Activated CD4-positive, alpha-beta T cell treated with anti-CD3 and anti-CD28 coated beads for 36 hours (primary cell): ENCODE data around the gene KIF2C. TPM values are rescaled to one million over a fixed set of nuclear protein-coding genes. Genes with fewer than 3 reads are reported as not detected.
"Not testable (repeated sequence)": the region's sequence is repeated elsewhere in the genome, so short reads cannot be mapped to it uniquely, and the experiment has no call there.

ENCODE experiments used
- ATAC-seq: fragments of 200-7000 bp; cut with Tn5 transposase; one replicate; pipeline ENCODE4 v1.10.0; 2021; ENCODE audit warnings: mild to moderate bottlenecking, moderate library complexity
- CTCF ChIA-PET: fragments of 350-600 bp; sonication (Branson Sonifier 250); formaldehyde crosslinking; loops from one replicate; lab custom pipeline; 2021; ENCODE audit warnings: antibody characterized with exemption; lab: Charles Lee
- POLR2A ChIA-PET: fragments of 350-600 bp; sonication (Branson Sonifier 250); formaldehyde crosslinking; loops from one replicate; lab custom pipeline; 2021; ENCODE audit warnings: antibody characterized with exemption, inconsistent platforms; lab: Charles Lee
- DNase-seq: peaks from one replicate; pipeline ENCODE4 v3.0.0-alpha.2; 2020
- H3K27ac Mint-ChIP-seq: one replicate; pipeline ENCODE4 v1.8.0; 2021; ENCODE audit warnings: mixed read lengths
- H3K27me3 Mint-ChIP-seq: one replicate; pipeline ENCODE4 v1.8.0; 2021; ENCODE audit warnings: mixed read lengths
- H3K36me3 Mint-ChIP-seq: one replicate; pipeline ENCODE4 v1.8.0; 2021; ENCODE audit warnings: low read depth, mixed read lengths
- H3K4me1 Mint-ChIP-seq: one replicate; pipeline ENCODE4 v1.8.0; 2021; ENCODE audit warnings: mixed read lengths
- H3K4me3 Mint-ChIP-seq: one replicate; pipeline ENCODE4 v1.8.0; 2021; ENCODE audit warnings: mild to moderate bottlenecking, moderate library complexity, mixed read lengths
- H3K9me3 Mint-ChIP-seq: one replicate; pipeline ENCODE4 v1.8.0; 2021; ENCODE audit warnings: low read depth, mixed read lengths
- intact Hi-C, 2 experiments: fragments of 100-400 bp; cut with DNase I in 1 of 2; cut with micrococcal nuclease in 1 of 2; formaldehyde crosslinking; loops; one replicate each; pipeline versions ENCODE4 v1.14.2 to v1.15.1; 2022 to 2024; cut with DNase I, micrococcal nuclease
- total RNA-seq, 2 experiments: library from RNA; stranded (reverse); gene quantifications; one replicate each; pipeline ENCODE4 v1.2.3, GENCODE V29; 2021

The KIF2C gene
- total RNA-seq: 100 to 1,000 TPM; 101 to 119 TPM

GRCh38 chr1:44739307-44740178, at the start of gene KIF2C:
Gene KIF2C, plus strand, starts transcription at chr1:44739837. Its CDS starts 96 bp downstream, at chr1:44739933.
- ChIA-PET CTCF (interaction anchor here (1.2 kb wide), 1 partner anchor 46 kb away, joined by 4 read pairs; no protein-coding TSS in a partner anchor), POLR2A (interaction anchor here (1.4 to 2.3 kb wide), 4 partner anchors 9 to 80 kb away, joined by 5 to 12 read pairs (median 7); partner anchors contain the start of genes BTBD19 and DYNLT4)
- Mint-ChIP-seq H3K9me3 (no peaks in the 10 kb centered on the region), H3K36me3 (peaks cover 34% of the 10 kb centered on the region), H3K4me3 (peak within 1 kb of the TSS; percentile 98), H3K27ac (peak within 1 kb of the TSS; percentile 94), H3K4me1 (peaks cover 26% of the 10 kb centered on the region), H3K27me3 (no peaks in the 10 kb centered on the region)
- intact Hi-C loops: loop anchor here (1.0 to 10.0 kb wide), 15 partner anchors 8 to 845 kb away; partner anchors contain the start of genes RNU5D-1 (in 2 of the 2), RPS8 (in 2 of the 2), ARMH1 (in 1 of the 2) and DYNLT4 (in 1 of the 2)
- ATAC-seq: peak; percentile 98
- DNase-seq: peak; percentile 99

DNA sequence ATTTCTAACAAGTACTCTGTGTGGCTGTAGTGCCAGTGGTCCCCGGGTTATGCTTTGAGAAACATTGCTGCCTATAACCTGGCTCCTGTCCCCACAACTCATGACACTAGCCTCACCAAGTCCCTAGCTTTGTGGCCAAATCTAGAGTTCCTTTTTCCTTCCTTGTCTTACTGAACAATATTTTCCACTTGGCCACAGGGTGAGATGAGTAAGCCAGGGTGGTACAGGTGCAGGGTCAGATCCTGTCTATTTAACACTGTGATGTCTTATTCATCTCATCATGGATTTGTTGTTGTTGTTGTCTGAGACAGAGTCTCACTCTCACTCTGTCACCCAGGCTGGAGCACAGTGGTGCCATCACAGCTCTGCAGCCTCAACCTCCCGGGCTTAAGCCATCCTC, 46.5 kb upstream of the KIF2C start:
- CTCF ChIA-PET: no interaction called here
- no peaks in the 10 kb centered on the region for H3K9me3 Mint-ChIP-seq
- H3K4me1 Mint-ChIP-seq: peaks cover 27% of the 10 kb centered on the region
- H3K27me3 Mint-ChIP-seq: no peaks in the 10 kb centered on the region
- H3K4me3 Mint-ChIP-seq: no peak overlapping the region
- intact Hi-C loops: no loop called here
- ATAC-seq: peak; percentile 66
- DNase-seq: no peak
- POLR2A ChIA-PET: no interaction called here
- H3K36me3 Mint-ChIP-seq: no peaks in the 10 kb centered on the region
- no peak overlapping the region for H3K27ac Mint-ChIP-seq

DNA sequence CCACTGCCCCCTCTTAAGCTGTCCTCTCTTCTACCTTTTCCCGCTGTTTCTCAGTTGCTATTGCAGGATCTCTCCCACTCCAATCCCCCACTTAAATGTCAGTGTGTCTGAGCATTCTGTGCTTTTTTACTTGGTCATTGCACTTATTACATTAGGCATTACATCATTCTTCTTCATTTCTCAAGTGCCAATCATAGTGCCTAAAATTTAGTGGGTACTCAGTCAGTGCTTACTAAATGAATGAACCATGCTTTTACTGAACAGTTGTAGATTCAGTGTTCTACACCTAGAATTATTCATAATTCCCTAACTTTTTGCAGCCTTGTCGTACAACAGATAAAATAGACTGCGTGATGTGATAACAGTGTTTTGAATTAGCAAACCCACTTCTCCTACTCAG, 45.7 kb upstream of the KIF2C start:
- no peaks in the 10 kb centered on the region for H3K36me3 Mint-ChIP-seq
- H3K9me3 Mint-ChIP-seq: no peaks in the 10 kb centered on the region
- DNase-seq (no peak), ATAC-seq (no peak)
- no peak overlapping the region for H3K4me3 Mint-ChIP-seq
- intact Hi-C loops: no loop called here
- H3K27me3 Mint-ChIP-seq: no peaks in the 10 kb centered on the region
- POLR2A ChIA-PET: no interaction called here
- H3K4me1 Mint-ChIP-seq: peaks cover 28% of the 10 kb centered on the region
- CTCF ChIA-PET: no interaction called here
- no peak overlapping the region for H3K27ac Mint-ChIP-seq

DNA sequence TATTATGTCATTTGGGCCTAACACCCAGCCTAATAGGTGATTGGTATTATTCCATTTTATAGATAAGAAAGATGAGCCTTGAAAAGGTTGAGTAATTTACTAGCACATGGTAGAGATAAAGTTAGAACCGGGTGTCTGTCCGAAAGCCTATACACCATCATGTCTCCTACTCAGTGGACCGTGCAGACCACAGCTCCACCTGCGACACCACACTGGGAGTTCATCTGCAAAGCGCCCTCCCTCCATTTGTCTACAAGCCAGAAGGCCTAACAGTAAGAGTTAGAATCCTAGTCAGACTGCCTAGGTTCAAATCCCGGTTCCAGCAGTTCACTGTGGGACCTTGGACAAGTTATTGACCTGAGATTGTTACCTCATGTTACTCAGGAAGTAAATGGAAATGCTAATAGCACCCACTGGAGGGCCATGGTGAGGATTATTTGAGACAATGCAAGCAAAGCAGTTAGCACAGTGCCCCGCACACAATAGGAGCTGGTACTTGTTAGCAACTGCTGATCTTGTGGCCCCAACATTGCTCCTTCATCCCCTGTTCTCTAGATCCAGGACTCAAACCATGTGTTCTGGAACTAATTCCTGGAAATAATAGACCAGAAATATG, 44.7 kb upstream of the KIF2C start:
- H3K9me3 Mint-ChIP-seq: no peaks in the 10 kb centered on the region
- H3K4me3 Mint-ChIP-seq: no peak overlapping the region
- H3K4me1 Mint-ChIP-seq: peaks cover 28% of the 10 kb centered on the region
- DNase-seq (no peak), ATAC-seq (no peak)
- intact Hi-C loops: no loop called here
- no peak overlapping the region for H3K27ac Mint-ChIP-seq
- CTCF ChIA-PET: interaction anchor here (0.6 to 3.2 kb wide), 3 partner anchors 14 to 42 kb away, joined by 3 to 14 read pairs (median 7); no protein-coding TSS in a partner anchor
- POLR2A ChIA-PET: no interaction called here
- no peaks in the 10 kb centered on the region for H3K36me3 Mint-ChIP-seq
- no peaks in the 10 kb centered on the region for H3K27me3 Mint-ChIP-seq

DNA sequence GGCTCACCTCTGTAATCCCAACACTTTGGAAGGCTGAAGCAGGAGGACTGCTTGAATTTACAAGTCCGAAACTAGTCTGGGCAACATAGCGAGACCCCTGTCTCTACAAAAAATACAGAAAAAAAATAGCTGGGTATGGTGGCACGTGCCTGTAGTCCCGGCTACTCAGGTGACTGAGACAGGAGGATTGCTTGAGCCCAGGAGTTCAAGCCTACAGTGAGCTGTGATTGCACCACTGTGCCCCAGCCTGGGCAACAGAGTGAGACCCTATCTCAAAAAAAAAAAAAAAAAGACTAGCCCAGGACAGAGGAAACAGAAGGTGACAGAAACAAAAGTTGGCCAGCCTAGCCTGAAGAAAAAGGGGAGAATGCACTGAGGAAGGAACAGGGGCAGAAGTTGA, 44.0 kb upstream of the KIF2C start:
- ATAC-seq (no peak), DNase-seq (no peak)
- H3K9me3 Mint-ChIP-seq: no peaks in the 10 kb centered on the region
- ChIA-PET CTCF (interaction anchor here (0.6 to 3.2 kb wide), 5 partner anchors 13 to 478 kb away, joined by 3 to 14 read pairs (median 3); no protein-coding TSS in a partner anchor), POLR2A (interaction anchor here (2.3 kb wide), 1 partner anchor 25 kb away, joined by 27 read pairs; no protein-coding TSS in a partner anchor)
- no peaks in the 10 kb centered on the region for H3K36me3 Mint-ChIP-seq
- H3K4me1 Mint-ChIP-seq: peaks cover 28% of the 10 kb centered on the region
- no peaks in the 10 kb centered on the region for H3K27me3 Mint-ChIP-seq
- no peak overlapping the region for H3K4me3 Mint-ChIP-seq
- H3K27ac Mint-ChIP-seq: no peak overlapping the region
- intact Hi-C loops: no loop called here

GRCh38 chr1:44696101-44696500, 43.5 kb upstream of the KIF2C start:
- no peaks in the 10 kb centered on the region for H3K27me3 Mint-ChIP-seq
- intact Hi-C loops: no loop called here
- ATAC-seq (no peak), DNase-seq (no peak)
- ChIA-PET CTCF (interaction anchor here (0.6 to 3.2 kb wide), 6 partner anchors 13 to 479 kb away, joined by 3 to 14 read pairs (median 3); no protein-coding TSS in a partner anchor), POLR2A (interaction anchor here (2.3 kb wide), 1 partner anchor 25 kb away, joined by 27 read pairs; no protein-coding TSS in a partner anchor)
- no peak overlapping the region for H3K4me3 Mint-ChIP-seq
- no peaks in the 10 kb centered on the region for H3K36me3 Mint-ChIP-seq
- H3K4me1 Mint-ChIP-seq: peaks cover 28% of the 10 kb centered on the region
- H3K9me3 Mint-ChIP-seq: no peaks in the 10 kb centered on the region
- peak overlapping the region; percentile 77 for H3K27ac Mint-ChIP-seq

DNA sequence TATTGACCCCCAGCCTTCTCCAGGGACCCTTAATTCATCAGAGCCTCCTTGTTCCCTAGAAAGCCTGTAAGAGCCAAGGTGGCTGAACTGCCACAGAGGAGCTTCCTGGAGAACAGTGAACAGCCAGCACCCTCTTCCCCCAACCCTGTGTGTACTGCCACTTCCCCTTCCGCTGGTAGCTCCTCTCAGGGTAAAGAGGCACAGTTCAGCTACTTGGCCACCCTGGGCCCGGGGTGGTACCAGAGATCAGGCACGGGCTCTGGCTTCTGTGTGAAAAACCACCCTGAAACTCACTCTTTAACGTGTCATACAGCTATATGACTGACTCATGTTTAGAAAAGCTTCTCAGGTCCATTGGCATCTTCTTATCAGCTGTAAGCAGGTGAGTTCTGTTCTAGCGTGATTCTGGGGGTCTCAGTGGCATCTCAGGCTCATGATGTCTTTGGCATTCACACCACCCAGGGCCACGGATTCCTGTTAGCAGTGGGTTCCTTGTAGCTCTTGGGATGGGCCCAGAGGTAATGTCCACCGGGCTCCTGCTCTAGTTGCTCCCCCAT, 42.8 kb upstream of the KIF2C start:
- POLR2A ChIA-PET: interaction anchor here (0.9 to 2.3 kb wide), 3 partner anchors 24 to 122 kb away, joined by 4 to 27 read pairs (median 6); no protein-coding TSS in a partner anchor
- peak; percentile 91 for ATAC-seq
- intact Hi-C loops: no loop called here
- H3K27ac Mint-ChIP-seq: peak overlapping the region; percentile 77
- H3K9me3 Mint-ChIP-seq: no peaks in the 10 kb centered on the region
- peaks cover 28% of the 10 kb centered on the region for H3K4me1 Mint-ChIP-seq
- H3K36me3 Mint-ChIP-seq: no peaks in the 10 kb centered on the region
- H3K27me3 Mint-ChIP-seq: no peaks in the 10 kb centered on the region
- CTCF ChIA-PET: interaction anchor here (0.6 to 3.2 kb wide), 8 partner anchors 12 to 479 kb away, joined by 3 to 14 read pairs (median 3); partner anchors contain the start of gene RNU5D-1
- DNase-seq: peak; percentile 71
- H3K4me3 Mint-ChIP-seq: no peak overlapping the region

GRCh38 chr1:44698138-44698537, 41.5 kb upstream of the KIF2C start:
- ATAC-seq (no peak), DNase-seq (no peak)
- Mint-ChIP-seq H3K36me3 (no peaks in the 10 kb centered on the region), H3K4me1 (peaks cover 24% of the 10 kb centered on the region), H3K4me3 (no peak overlapping the region), H3K27ac (no peak overlapping the region), H3K27me3 (no peaks in the 10 kb centered on the region), H3K9me3 (no peaks in the 10 kb centered on the region)
- POLR2A ChIA-PET: interaction anchor here (0.9 to 1.5 kb wide), 2 partner anchors 23 to 121 kb away, joined by 3 to 6 read pairs (median 3); no protein-coding TSS in a partner anchor
- intact Hi-C loops: no loop called here
- CTCF ChIA-PET: interaction anchor here (0.9 to 1.2 kb wide), 4 partner anchors 8 to 26 kb away, joined by 3 to 4 read pairs (median 3); no protein-coding TSS in a partner anchor

DNA sequence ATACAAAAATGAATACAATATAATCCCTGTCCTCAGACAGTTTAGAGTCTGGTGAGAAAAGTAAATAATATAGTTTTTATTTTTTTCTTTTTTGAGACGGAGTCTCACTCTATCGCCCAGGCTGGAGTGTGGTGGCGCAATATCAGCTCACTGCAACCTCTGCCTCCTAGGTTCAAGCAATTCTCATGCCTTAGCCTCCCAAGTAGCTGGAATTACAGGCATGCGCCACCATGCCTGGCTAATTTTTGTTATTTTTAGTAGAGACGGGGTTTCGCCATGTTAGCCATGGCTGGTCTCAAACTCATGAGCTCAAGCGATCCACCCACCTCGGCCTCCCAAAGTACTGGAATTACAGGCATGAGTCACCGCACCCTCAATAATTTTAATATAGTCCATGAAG, 40.3 kb upstream of the KIF2C start:
- ATAC-seq, intact Hi-C loops, H3K27ac Mint-ChIP-seq, H3K4me3 Mint-ChIP-seq, DNase-seq, H3K27me3 Mint-ChIP-seq, H3K36me3 Mint-ChIP-seq, H3K9me3 Mint-ChIP-seq, CTCF ChIA-PET, POLR2A ChIA-PET: not testable (repeated sequence)
- H3K4me1 Mint-ChIP-seq: peaks cover 22% of the 10 kb centered on the region

DNA sequence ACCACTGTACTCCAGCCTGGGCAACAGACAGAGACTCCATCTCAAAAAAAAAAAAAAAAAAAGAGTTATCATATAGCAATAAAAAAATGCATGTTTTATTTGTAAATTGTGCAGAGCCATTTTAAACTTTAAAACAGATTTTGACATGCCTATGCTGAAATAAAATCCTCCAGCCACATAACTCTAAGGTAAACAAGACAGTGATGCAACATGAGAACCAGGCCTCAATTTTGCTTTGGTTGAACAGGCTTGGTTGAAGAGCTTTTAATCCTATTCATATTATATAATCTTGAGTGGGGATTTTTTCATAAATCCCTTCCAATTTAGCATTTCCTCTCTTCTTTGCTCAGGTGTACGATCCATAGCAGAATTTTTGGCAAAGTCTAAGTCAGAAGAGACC, 39.1 kb upstream of the KIF2C start:
- peaks cover 22% of the 10 kb centered on the region for H3K4me1 Mint-ChIP-seq
- H3K4me3 Mint-ChIP-seq: no peak overlapping the region
- ATAC-seq (no peak), DNase-seq (no peak)
- H3K9me3 Mint-ChIP-seq: no peaks in the 10 kb centered on the region
- no peak overlapping the region for H3K27ac Mint-ChIP-seq
- intact Hi-C loops: no loop called here
- H3K27me3 Mint-ChIP-seq: no peaks in the 10 kb centered on the region
- no peaks in the 10 kb centered on the region for H3K36me3 Mint-ChIP-seq
- ChIA-PET POLR2A (no interaction called here), CTCF (interaction anchor here (0.6 to 1.1 kb wide), 3 partner anchors 25 to 976 kb away, joined by 3 to 4 read pairs (median 3); no protein-coding TSS in a partner anchor)
